Epithelial cell of proximal tubule (primary cell): ENCODE results near the gene SND1. TPM values are rescaled to one million over a fixed set of nuclear protein-coding genes. Genes with fewer than 3 reads are reported as not detected.

ENCODE experiments used
- DNase-seq: peaks from one replicate; pipeline ENCODE4 v3.0.0-alpha.2; 2011; ENCODE audit warnings: low read depth
- H3K4me3 ChIP-seq: 2 replicates; pipeline ENCODE4 v1.5.1; 2011; ENCODE audit warnings: low read depth, mild to moderate bottlenecking, low read length
- total RNA-seq: library from RNA; depleted of rRNA; stranded (reverse); fragments of >200 nt; gene quantifications from 2 replicates; pipeline ENCODE4 v1.2.3, GENCODE V29; 2015
- TF ChIP-seq, protein P1 (sequence below): conservative IDR thresholded peaks from 2 replicates; pipeline ENCODE4 v1.5.1; 2012; ENCODE audit warnings: low read depth, mild to moderate bottlenecking, low read length

The SND1 gene
- total RNA-seq, 1 donor from 2014 or later, result 122 TPM

DNA sequence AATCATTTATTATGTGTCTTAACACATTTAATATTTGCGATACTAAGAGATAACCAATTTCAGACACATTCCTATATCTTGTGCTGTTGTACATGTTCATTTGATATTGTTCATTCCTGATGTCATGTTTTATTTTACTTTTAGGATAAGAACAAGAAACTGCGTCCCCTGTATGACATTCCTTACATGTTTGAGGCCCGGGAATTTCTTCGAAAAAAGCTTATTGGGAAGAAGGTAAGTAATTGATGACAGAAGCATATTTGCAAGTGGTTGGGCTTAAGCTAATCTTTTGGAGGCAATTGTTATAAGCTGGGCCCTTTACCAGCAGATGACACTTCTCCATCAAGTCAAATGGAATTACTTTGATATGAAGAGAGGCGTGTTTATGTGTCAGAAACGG is 155.3 kb downstream of the SND1 start:
- DNase-seq, result no peak
- TF ChIP-seq, protein P1, sequence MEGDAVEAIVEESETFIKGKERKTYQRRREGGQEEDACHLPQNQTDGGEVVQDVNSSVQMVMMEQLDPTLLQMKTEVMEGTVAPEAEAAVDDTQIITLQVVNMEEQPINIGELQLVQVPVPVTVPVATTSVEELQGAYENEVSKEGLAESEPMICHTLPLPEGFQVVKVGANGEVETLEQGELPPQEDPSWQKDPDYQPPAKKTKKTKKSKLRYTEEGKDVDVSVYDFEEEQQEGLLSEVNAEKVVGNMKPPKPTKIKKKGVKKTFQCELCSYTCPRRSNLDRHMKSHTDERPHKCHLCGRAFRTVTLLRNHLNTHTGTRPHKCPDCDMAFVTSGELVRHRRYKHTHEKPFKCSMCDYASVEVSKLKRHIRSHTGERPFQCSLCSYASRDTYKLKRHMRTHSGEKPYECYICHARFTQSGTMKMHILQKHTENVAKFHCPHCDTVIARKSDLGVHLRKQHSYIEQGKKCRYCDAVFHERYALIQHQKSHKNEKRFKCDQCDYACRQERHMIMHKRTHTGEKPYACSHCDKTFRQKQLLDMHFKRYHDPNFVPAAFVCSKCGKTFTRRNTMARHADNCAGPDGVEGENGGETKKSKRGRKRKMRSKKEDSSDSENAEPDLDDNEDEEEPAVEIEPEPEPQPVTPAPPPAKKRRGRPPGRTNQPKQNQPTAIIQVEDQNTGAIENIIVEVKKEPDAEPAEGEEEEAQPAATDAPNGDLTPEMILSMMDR, result no peak
- H3K4me3 ChIP-seq, result no peak overlapping the region

DNA sequence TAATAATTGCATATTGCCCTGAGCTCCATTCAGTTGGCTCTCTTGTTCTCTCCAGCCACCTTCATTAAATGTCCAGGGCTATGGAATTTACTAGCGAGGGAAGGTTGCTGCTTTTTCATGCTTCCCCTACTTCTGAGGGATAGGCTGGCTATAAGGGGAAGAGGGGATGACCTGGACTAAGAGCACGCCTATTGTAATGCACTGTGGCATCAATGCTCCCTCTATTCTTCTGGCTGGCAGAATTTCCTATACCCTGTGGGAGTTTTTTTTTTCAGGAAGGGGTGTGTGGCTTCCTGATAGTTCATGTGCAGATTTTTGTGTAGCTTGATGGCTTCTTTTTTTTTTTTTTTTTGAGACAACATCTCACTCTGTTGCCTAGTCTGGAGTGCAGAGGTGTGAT is 155.8 kb downstream of the SND1 start:
- H3K4me3 ChIP-seq, result no peak overlapping the region
- DNase-seq, result no peak
- TF ChIP-seq, protein P1, result no peak

DNA sequence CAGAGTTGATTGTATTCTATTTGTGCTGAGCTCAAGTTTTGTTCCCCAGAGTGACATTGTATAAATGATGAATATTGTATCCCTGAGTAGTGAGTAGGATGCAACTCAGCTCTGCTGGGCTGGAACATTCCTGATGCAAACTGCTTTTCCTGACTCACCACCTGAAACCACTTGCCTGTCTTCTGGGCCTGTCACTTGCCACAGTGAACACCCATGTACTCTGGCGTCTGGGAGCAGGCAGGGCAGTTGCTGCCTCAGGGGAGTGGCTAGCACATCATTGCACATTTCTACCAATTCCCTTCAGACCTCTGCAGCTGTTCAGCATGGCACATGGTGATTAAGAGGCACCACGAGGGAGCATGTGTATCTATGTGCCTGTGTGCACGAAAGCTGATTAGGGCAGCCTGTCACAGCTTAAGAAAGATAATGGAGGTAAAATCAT is 157.3 kb downstream of the SND1 start:
- H3K4me3 ChIP-seq, result no peak overlapping the region
- DNase-seq, result peak; percentile 45
- TF ChIP-seq, protein P1, result no peak

DNA sequence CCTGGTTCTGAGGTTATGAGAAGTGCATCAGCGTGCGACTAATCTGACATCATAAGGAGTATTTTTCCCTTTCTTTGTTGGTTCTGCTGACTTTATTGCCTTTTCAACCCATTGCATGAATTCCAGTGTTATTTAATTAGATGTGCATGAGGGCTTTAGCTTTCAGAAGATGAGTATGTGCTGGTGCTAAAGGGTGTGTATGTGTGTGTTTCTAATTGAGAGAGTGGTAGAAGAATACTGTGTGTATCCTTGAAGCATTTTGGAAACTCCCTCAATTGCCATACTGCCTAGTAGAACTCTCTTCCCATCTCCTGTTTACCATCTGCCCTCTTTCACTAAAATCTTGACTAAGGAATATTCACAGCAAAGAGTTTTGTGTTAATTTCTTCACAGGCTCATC is 158.1 kb downstream of the SND1 start:
- no peak overlapping the region for H3K4me3 ChIP-seq
- no peak for DNase-seq
- TF ChIP-seq, protein P1, result no peak

DNA sequence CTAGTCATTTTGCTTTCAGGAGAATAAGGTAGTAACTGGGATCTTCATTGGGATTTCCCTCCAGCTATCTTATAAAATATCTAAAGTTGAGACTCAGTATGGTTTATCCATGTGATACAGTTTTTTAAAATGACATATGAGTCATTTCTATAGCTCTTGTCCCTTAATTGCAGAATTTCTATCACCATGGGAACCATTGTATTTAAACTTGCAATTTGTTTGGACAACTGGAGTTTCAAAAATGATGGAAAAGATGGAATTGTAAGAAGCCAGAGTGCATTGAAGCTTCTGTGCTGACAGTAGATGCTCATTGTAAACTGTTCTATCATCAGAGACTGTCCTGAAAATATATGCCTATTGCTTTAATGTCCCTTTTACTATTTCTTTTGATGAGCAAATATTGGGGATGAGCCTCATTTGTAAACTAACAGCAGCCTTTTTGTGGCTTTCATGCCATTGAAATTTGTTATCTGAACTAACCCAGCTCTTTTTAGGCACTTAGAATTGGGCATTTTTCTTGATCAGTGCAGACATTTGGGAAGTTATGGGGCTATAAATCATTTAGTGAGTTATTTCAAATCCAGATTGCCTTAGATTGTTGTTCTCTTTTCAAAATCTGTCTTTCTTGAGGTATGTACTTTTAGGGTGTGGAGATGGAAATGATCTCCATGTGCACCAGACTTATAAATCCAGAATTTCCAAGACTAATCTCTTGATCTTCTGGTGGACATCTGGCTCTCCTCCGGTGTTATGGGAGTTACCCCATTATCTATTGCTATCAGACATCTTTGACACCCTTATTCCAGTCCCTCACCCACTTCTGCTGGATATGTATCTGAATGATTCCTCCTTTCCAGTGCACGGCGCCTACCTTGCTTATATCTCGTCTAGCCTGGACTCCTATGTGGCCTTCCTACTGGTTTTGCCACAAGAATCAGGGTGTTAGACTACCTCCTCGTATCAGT is 159.0 kb downstream of the SND1 start:
- TF ChIP-seq, protein P1, result no peak
- DNase-seq, result no peak
- H3K4me3 ChIP-seq, result no peak overlapping the region

DNA sequence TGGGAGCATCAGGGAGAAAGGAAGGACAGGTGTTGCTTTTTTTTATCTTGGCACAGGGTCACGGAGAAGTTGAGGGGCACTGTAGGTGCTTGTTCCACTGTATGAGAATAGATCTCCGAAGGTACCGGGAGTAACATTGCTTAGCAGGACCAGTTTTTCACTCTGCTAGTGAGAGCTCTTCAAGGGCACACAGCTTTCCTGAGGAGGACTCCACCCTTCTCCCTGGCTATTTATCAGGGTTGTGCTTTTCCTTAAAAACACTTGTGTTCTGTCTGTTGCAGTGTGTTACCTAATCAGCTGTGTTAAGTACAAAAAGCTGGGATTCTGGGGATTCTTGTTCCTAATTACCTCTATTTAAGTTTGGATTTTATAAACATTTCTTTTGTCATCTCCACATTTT is 160.5 kb downstream of the SND1 start:
- H3K4me3 ChIP-seq, result no peak overlapping the region
- no peak for DNase-seq
- TF ChIP-seq, protein P1, result no peak
